ENCODE measurements around the gene RAB30. TPM values are rescaled to one million over a fixed set of nuclear protein-coding genes. Genes with fewer than 3 reads are reported as not detected.

The RAB30 gene
- total and polyA plus RNA-seq, 9 of the 15 experiments (the other 6 are each of a cell fraction or from before 2014, with no cell fraction given) = 0.29 to 1.3 (median 1.0) TPM

GRCh38 chr11:83031127-83031526 is 40.6 kb downstream of the RAB30 start (continued):
- TF ChIP-seq KLF13 (tag; IDR thresholded peaks at IDR 0.05; ENCODE audit: borderline replicate concordance, low read depth) (no peak), HLTF (IDR thresholded peaks at IDR 0.05) (no peak), ZNF740 (CRISPR knock-in tag; IDR thresholded peaks at IDR 0.05) (no peak), ZNF740 (tag; IDR thresholded peaks at IDR 0.05) (no peak), ETS1 (conservative IDR thresholded peaks at IDR 0.05; ENCODE audit: control insufficient read depth, low read depth, low read length) (no peak), ZNF212 (CRISPR knock-in tag; IDR thresholded peaks at IDR 0.05) (no peak), ZFP91 (CRISPR knock-in tag; IDR thresholded peaks at IDR 0.05) (no peak), PHTF2 (CRISPR knock-in tag; IDR thresholded peaks at IDR 0.05) (no peak)
- TF ChIP-seq, protein P1, sequence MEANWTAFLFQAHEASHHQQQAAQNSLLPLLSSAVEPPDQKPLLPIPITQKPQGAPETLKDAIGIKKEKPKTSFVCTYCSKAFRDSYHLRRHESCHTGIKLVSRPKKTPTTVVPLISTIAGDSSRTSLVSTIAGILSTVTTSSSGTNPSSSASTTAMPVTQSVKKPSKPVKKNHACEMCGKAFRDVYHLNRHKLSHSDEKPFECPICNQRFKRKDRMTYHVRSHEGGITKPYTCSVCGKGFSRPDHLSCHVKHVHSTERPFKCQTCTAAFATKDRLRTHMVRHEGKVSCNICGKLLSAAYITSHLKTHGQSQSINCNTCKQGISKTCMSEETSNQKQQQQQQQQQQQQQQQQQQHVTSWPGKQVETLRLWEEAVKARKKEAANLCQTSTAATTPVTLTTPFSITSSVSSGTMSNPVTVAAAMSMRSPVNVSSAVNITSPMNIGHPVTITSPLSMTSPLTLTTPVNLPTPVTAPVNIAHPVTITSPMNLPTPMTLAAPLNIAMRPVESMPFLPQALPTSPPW (CRISPR knock-in tag; IDR thresholded peaks at IDR 0.05) = no peak
